Ammon's horn (tissue), 1 donor: ENCODE data around the gene SLIT1.

ENCODE experiments used
- DNase-seq: peaks from one replicate; pipeline ENCODE4 v3.0.0-alpha.2; 2016; ENCODE audit warnings: low spot score

Gene SLIT1

GRCh38 chr10:97171001-97171400, 14.8 kb downstream of the SLIT1 start:
- no peak for DNase-seq

GRCh38 chr10:97169911-97170693, 15.7 kb downstream of the SLIT1 start:
- peak; percentile 53 for DNase-seq

- no peak for DNase-seq
Observed at GRCh38 chr10:97169063-97169462, 16.7 kb downstream of the SLIT1 start.

- no peak for DNase-seq
Observed at GRCh38 chr10:97168645-97169044, 17.1 kb downstream of the SLIT1 start.

- no peak for DNase-seq
Observed at GRCh38 chr10:97165499-97165898, 20.3 kb downstream of the SLIT1 start.

GRCh38 chr10:97163781-97164501, 21.8 kb downstream of the SLIT1 start:
- DNase-seq: peak; percentile 59

- DNase-seq: no peak
Observed at GRCh38 chr10:97163181-97163580, 22.6 kb downstream of the SLIT1 start.

- DNase-seq: no peak
Observed at GRCh38 chr10:97159646-97160305, 26.0 kb downstream of the SLIT1 start.

GRCh38 chr10:97157578-97158095, 28.1 kb downstream of the SLIT1 start:
- DNase-seq: no peak

GRCh38 chr10:97154781-97155180, 31.0 kb downstream of the SLIT1 start:
- no peak for DNase-seq

- no peak for DNase-seq
Observed at GRCh38 chr10:97154162-97154561, 31.6 kb downstream of the SLIT1 start.

GRCh38 chr10:97153270-97153850, 32.4 kb downstream of the SLIT1 start:
- DNase-seq: no peak

- no peak for DNase-seq
Observed at GRCh38 chr10:97151307-97151914, 34.3 kb downstream of the SLIT1 start.

- no peak for DNase-seq
Observed at GRCh38 chr10:97150616-97151015, 35.1 kb downstream of the SLIT1 start.

GRCh38 chr10:97150013-97150595, 35.7 kb downstream of the SLIT1 start:
- DNase-seq: no peak

GRCh38 chr10:97149079-97149531, 36.7 kb downstream of the SLIT1 start:
- no peak for DNase-seq

- DNase-seq: no peak
Observed at GRCh38 chr10:97144297-97144696, 41.5 kb downstream of the SLIT1 start.

- no peak for DNase-seq
Observed at GRCh38 chr10:97142834-97143233, 42.9 kb downstream of the SLIT1 start.

GRCh38 chr10:97140902-97141745, 44.6 kb downstream of the SLIT1 start:
- DNase-seq: no peak

- DNase-seq: no peak
Observed at GRCh38 chr10:97140049-97140846, 45.5 kb downstream of the SLIT1 start.
